Liver (tissue), 9 donors: ENCODE measurements around the gene TTC3. TPM values are rescaled to one million over a fixed set of nuclear protein-coding genes. Genes with fewer than 3 reads are reported as not detected.

Experiments used
- DNase-seq: peaks from one replicate; pipeline ENCODE4 v3.0.0-alpha.2; 2017; ENCODE audit warnings: low spot score
- H3K27ac ChIP-seq, 2 donors: one replicate each; pipeline ENCODE4 v1.7.0; 2013; ENCODE audit warnings: inconsistent platforms in 2 of 2, low read length in 2 of 2, control low read depth in 1 of 2, low read depth in 1 of 2, mild to moderate bottlenecking in 1 of 2
- H3K27me3 ChIP-seq, 4 donors: one replicate each; pipeline versions ENCODE4 v1.6.1 to v1.7.0; 2013; ENCODE audit warnings: low read length in 3 of 4, inconsistent platforms in 1 of 4, mild to moderate bottlenecking in 1 of 4, moderate library complexity in 1 of 4; ENCODE audit not compliant: control insufficient read depth in 4 of 4, insufficient read depth in 4 of 4
- H3K36me3 ChIP-seq, 4 donors: one replicate each; pipeline versions ENCODE4 v1.6.1 to v1.7.0; 2013; ENCODE audit warnings: low read length in 3 of 4, mild to moderate bottlenecking in 3 of 4, low read depth in 1 of 4, moderate library complexity in 1 of 4; ENCODE audit not compliant: control insufficient read depth in 4 of 4, insufficient read depth in 3 of 4
- H3K4me1 ChIP-seq, 4 donors: one replicate each; pipeline versions ENCODE4 v1.6.1 to v1.7.0; 2013; ENCODE audit warnings: low read length in 3 of 4, mild to moderate bottlenecking in 3 of 4, moderate library complexity in 1 of 4; ENCODE audit not compliant: control insufficient read depth in 4 of 4, insufficient read depth in 4 of 4
- H3K4me3 ChIP-seq, 3 donors: one replicate each; pipeline versions ENCODE4 v1.6.1 to v1.7.0; 2013; ENCODE audit warnings: low read length in 3 of 3, control low read depth in 1 of 3, low read depth in 1 of 3, mild to moderate bottlenecking in 1 of 3
- H3K9ac ChIP-seq, 2 donors: one replicate each; pipeline ENCODE4 v1.7.0; 2013; ENCODE audit warnings: low read length in 2 of 2, mild to moderate bottlenecking in 2 of 2, moderate library complexity in 2 of 2, control low read depth in 1 of 2, low read depth in 1 of 2
- H3K9me3 ChIP-seq, 4 donors: one replicate each; pipeline versions ENCODE4 v1.6.1 to v1.7.0; 2013; ENCODE audit warnings: low read length in 3 of 4; ENCODE audit not compliant: control insufficient read depth in 4 of 4
- CTCF ChIP-seq: fragments of 150-350 bp; IDR thresholded peaks from 2 replicates; pipeline ENCODE4 v1.5.1; 2017; ENCODE audit warnings: improper control_type of control experiment, low read depth, low read length; ENCODE audit not compliant: missing input control
- EGR1 ChIP-seq, 2 donors: IDR thresholded peaks; 2 replicates each; pipeline ENCODE4 v1.6.1; 2016 to 2018; ENCODE audit warnings: antibody characterized with exemption in 2 of 2, low read depth in 2 of 2
- FOXA1 ChIP-seq: IDR thresholded peaks from 2 replicates; pipeline ENCODE4 v1.6.1; 2016; ENCODE audit warnings: antibody characterized with exemption
- FOXA2 ChIP-seq: IDR thresholded peaks from 2 replicates; pipeline ENCODE4 v1.6.1; 2016; ENCODE audit warnings: antibody characterized with exemption
- GABPA ChIP-seq, 2 donors: IDR thresholded peaks in 1 of 2; conservative IDR thresholded peaks in 1 of 2; 2 replicates each; pipeline ENCODE4 v1.6.1; 2016; ENCODE audit warnings: antibody characterized with exemption in 2 of 2, mild to moderate bottlenecking in 1 of 2, moderate library complexity in 1 of 2
- HNF4A ChIP-seq, 2 donors: conservative IDR thresholded peaks; 2 replicates each; pipeline ENCODE4 v1.6.1; 2016; ENCODE audit warnings: antibody characterized with exemption in 2 of 2, mild to moderate bottlenecking in 2 of 2
- HNF4G ChIP-seq: IDR thresholded peaks from 2 replicates; pipeline ENCODE4 v1.6.1; 2016; ENCODE audit warnings: antibody characterized with exemption
- JUND ChIP-seq, 2 donors: IDR thresholded peaks; 2 replicates each; pipeline ENCODE4 v1.6.1; 2016; ENCODE audit warnings: antibody characterized with exemption in 2 of 2
- NR2F2 ChIP-seq: IDR thresholded peaks from 2 replicates; pipeline ENCODE4 v1.6.1; 2016; ENCODE audit warnings: antibody characterized with exemption
- RAD21 ChIP-seq, 2 donors: IDR thresholded peaks; 2 replicates each; pipeline ENCODE4 v1.6.1; 2016; ENCODE audit warnings: antibody characterized with exemption in 2 of 2, mild to moderate bottlenecking in 2 of 2
- RXRA ChIP-seq, 2 donors: IDR thresholded peaks; 2 replicates each; pipeline ENCODE4 v1.6.1; 2017 to 2018; ENCODE audit warnings: antibody characterized with exemption in 2 of 2, mild to moderate bottlenecking in 1 of 2
- SP1 ChIP-seq: IDR thresholded peaks from 2 replicates; pipeline ENCODE4 v1.6.1; 2018; ENCODE audit warnings: antibody characterized with exemption, mild to moderate bottlenecking
- TAF1 ChIP-seq: conservative IDR thresholded peaks from 2 replicates; pipeline ENCODE4 v1.6.1; 2016; ENCODE audit warnings: antibody characterized with exemption, mild to moderate bottlenecking
- YY1 ChIP-seq: IDR thresholded peaks from 2 replicates; pipeline ENCODE4 v1.6.1; 2016; ENCODE audit warnings: antibody characterized with exemption, mild to moderate bottlenecking
- WGBS: extraction: QIAGEN DNeasy Blood & Tissue Kit; methylation state at CpG from one replicate; pipeline ENCODE4 v1.1.7; 2013; 5-methylcytosine and 5-hydroxymethylcytosine counted together
- polyA plus RNA-seq, 2 donors: library from polyadenylated mRNA; stranded (reverse) in 1 of 2; unstranded in 1 of 2; fragments of 200-250 nt in 1 of 2; fragments of >200 nt in 1 of 2; fragmentation: Nextera tagmentation in 1 of 2; extraction: Ambion mirVana in 1 of 2; gene quantifications; one replicate each; pipeline versions ENCODE4 v1.2.1 to v1.2.3, GENCODE V29; 2013 to 2015
- total RNA-seq, 2 donors: library from RNA; depleted of rRNA; stranded (reverse); fragments of >200 nt; gene quantifications; one replicate each; pipeline ENCODE4 v1.2.3, GENCODE V29; 2014
- TF ChIP-seq, protein P1 (sequence below): IDR thresholded peaks from 2 replicates; pipeline ENCODE4 v1.6.1; 2016; ENCODE audit warnings: antibody characterized with exemption
- TF ChIP-seq, protein P2 (sequence below): IDR thresholded peaks from 2 replicates; pipeline ENCODE4 v1.6.1; 2016; ENCODE audit warnings: antibody characterized with exemption, mild to moderate bottlenecking
- TF ChIP-seq, protein P3 (sequence below): IDR thresholded peaks from 2 replicates; pipeline ENCODE4 v1.6.1; 2016; ENCODE audit warnings: antibody characterized with exemption
- TF ChIP-seq, protein P4 (sequence below): IDR thresholded peaks from 2 replicates; pipeline ENCODE4 v1.6.1; 2016; ENCODE audit warnings: antibody characterized with exemption
- donor health status: healthy.
- donor health status: healthy.
- donor health status: healthy.
- donor health status: healthy.
- donor health status: healthy.

Gene TTC3
- total and polyA plus RNA-seq, 4 donors = 27.2 to 96.1 (median 57.2) TPM

- 94% methylated on average over 4 of the region's 4 CpGs for WGBS
- Histone ChIP-seq H3K36me3 (peaks cover 14 to 37% (median 35%) of the 10 kb centered on the region in 4 donors), H3K4me1 (no peaks in the 10 kb centered on the region), H3K27ac (no peak overlapping the region), H3K4me3 (no peak overlapping the region), H3K9ac (no peak overlapping the region), H3K9me3 (no peaks in the 10 kb centered on the region), H3K27me3 (no peaks in the 10 kb centered on the region)
- no peak for DNase-seq
- TF ChIP-seq RAD21 (IDR thresholded peaks at IDR 0.05) = no peak
- no peak for TF ChIP-seq CTCF
- TF ChIP-seq FOXA2 = no peak
- TF ChIP-seq, protein P1, sequence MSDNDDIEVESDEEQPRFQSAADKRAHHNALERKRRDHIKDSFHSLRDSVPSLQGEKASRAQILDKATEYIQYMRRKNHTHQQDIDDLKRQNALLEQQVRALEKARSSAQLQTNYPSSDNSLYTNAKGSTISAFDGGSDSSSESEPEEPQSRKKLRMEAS = no peak
- no peak for TF ChIP-seq HNF4A (conservative IDR thresholded peaks at IDR 0.05)
- TF ChIP-seq, protein P2, sequence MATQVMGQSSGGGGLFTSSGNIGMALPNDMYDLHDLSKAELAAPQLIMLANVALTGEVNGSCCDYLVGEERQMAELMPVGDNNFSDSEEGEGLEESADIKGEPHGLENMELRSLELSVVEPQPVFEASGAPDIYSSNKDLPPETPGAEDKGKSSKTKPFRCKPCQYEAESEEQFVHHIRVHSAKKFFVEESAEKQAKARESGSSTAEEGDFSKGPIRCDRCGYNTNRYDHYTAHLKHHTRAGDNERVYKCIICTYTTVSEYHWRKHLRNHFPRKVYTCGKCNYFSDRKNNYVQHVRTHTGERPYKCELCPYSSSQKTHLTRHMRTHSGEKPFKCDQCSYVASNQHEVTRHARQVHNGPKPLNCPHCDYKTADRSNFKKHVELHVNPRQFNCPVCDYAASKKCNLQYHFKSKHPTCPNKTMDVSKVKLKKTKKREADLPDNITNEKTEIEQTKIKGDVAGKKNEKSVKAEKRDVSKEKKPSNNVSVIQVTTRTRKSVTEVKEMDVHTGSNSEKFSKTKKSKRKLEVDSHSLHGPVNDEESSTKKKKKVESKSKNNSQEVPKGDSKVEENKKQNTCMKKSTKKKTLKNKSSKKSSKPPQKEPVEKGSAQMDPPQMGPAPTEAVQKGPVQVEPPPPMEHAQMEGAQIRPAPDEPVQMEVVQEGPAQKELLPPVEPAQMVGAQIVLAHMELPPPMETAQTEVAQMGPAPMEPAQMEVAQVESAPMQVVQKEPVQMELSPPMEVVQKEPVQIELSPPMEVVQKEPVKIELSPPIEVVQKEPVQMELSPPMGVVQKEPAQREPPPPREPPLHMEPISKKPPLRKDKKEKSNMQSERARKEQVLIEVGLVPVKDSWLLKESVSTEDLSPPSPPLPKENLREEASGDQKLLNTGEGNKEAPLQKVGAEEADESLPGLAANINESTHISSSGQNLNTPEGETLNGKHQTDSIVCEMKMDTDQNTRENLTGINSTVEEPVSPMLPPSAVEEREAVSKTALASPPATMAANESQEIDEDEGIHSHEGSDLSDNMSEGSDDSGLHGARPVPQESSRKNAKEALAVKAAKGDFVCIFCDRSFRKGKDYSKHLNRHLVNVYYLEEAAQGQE = no peak
- no peak for TF ChIP-seq YY1
- no peak for TF ChIP-seq RXRA (IDR thresholded peaks at IDR 0.05)
- TF ChIP-seq, protein P3, sequence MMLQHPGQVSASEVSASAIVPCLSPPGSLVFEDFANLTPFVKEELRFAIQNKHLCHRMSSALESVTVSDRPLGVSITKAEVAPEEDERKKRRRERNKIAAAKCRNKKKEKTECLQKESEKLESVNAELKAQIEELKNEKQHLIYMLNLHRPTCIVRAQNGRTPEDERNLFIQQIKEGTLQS = no peak
Measured at GRCh38 chr21:37168666-37169065, 95.6 kb downstream of the TTC3 start.

DNA sequence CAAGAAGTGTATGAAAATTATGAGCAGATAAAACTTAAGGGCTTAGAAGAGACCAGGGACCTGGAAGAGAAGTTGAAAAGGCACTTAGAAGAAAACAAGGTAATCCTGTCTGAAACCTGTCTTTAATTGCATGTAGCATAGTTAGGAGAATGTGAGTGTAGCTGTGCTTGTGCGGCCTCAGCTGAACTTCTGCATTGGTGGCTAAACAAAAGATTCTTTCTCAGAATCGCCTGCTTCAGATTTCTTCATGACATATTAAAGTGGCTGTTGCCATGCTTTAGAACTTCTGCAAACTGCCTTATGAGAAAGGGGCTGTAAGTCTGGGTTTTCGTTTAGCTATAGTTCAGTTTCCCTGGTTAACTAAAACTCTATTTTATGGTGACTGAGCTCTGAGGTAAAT is 99.6 kb downstream of the TTC3 start:
- no peak for DNase-seq
- H3K27ac ChIP-seq = no peak overlapping the region
- 95% methylated on average over 3 of the region's 3 CpGs for WGBS
- H3K27me3 ChIP-seq = no peaks in the 10 kb centered on the region
- H3K9me3 ChIP-seq = no peaks in the 10 kb centered on the region
- no peaks in the 10 kb centered on the region for H3K4me1 ChIP-seq
- H3K9ac ChIP-seq = no peak overlapping the region
- H3K4me3 ChIP-seq = no peak overlapping the region
- peaks cover 5 to 41% (median 30%) of the 10 kb centered on the region in 4 donors for H3K36me3 ChIP-seq
- TF ChIP-seq TAF1 (no peak), HNF4A (conservative IDR thresholded peaks at IDR 0.05) (no peak), GABPA (IDR thresholded peaks at IDR 0.05 in 1 of 2, conservative IDR thresholded peaks at IDR 0.05 in 1 of 2) (no peak), SP1 (no peak), JUND (IDR thresholded peaks at IDR 0.05) (no peak), YY1 (no peak), RAD21 (IDR thresholded peaks at IDR 0.05) (no peak), EGR1 (IDR thresholded peaks at IDR 0.05; ENCODE audit: low read depth in 2 of 2) (no peak), NR2F2 (no peak), FOXA2 (no peak), FOXA1 (no peak), CTCF (no peak), HNF4G (no peak)
- TF ChIP-seq, protein P3 = no peak
- TF ChIP-seq, protein P4, sequence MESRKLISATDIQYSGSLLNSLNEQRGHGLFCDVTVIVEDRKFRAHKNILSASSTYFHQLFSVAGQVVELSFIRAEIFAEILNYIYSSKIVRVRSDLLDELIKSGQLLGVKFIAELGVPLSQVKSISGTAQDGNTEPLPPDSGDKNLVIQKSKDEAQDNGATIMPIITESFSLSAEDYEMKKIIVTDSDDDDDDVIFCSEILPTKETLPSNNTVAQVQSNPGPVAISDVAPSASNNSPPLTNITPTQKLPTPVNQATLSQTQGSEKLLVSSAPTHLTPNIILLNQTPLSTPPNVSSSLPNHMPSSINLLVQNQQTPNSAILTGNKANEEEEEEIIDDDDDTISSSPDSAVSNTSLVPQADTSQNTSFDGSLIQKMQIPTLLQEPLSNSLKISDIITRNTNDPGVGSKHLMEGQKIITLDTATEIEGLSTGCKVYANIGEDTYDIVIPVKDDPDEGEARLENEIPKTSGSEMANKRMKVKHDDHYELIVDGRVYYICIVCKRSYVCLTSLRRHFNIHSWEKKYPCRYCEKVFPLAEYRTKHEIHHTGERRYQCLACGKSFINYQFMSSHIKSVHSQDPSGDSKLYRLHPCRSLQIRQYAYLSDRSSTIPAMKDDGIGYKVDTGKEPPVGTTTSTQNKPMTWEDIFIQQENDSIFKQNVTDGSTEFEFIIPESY = no peak
- TF ChIP-seq, protein P2 = no peak
